ENCODE data around the gene MEGF11. TPM values are rescaled to one million over a fixed set of nuclear protein-coding genes. Genes with fewer than 3 reads are reported as not detected.

MEGF11 gene
- total RNA-seq, 1 donor from 2014 or later, result 0.25 TPM

DNA sequence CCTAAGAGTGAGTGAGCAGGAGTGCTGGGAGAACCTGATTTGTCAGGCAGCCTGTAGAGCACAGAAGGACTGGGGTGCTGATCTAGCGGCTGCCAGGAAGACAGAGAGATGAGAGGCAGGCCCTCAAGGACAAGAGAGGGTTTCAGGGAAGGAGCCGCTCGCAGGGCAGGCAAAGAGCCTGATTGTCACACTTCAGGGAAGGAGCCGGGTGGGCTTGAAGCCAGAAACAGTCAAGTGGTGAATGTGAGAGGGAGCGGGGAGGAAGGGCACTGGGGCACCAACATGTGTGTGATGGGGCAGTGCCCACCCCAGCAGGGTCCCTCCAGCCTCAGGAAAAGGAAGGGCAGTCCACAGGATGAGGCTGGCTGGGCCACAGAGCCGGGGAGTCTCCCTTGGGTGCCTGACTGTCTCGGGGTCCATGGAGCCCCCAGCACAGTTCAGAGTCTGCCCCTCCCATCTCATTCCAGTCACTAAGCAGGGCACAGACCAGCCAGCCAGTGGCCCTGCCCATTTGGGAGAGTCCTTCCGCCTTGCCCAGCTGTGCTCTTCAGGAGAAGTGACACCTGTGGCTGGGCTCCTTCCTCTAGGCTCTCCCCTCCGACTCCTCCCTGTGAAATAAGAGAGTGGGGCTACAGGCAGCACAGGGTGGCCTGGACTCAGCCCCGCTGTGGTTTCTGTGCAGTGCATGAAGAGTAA lies 235.6 kb downstream of the MEGF11 start:
- no peak for DNase-seq (ENCODE audit: extremely low spot score in 2 of 2)
- intact Hi-C loops (cut with DNase I), result no loop called here
- TF ChIP-seq, protein P1, sequence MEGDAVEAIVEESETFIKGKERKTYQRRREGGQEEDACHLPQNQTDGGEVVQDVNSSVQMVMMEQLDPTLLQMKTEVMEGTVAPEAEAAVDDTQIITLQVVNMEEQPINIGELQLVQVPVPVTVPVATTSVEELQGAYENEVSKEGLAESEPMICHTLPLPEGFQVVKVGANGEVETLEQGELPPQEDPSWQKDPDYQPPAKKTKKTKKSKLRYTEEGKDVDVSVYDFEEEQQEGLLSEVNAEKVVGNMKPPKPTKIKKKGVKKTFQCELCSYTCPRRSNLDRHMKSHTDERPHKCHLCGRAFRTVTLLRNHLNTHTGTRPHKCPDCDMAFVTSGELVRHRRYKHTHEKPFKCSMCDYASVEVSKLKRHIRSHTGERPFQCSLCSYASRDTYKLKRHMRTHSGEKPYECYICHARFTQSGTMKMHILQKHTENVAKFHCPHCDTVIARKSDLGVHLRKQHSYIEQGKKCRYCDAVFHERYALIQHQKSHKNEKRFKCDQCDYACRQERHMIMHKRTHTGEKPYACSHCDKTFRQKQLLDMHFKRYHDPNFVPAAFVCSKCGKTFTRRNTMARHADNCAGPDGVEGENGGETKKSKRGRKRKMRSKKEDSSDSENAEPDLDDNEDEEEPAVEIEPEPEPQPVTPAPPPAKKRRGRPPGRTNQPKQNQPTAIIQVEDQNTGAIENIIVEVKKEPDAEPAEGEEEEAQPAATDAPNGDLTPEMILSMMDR (IDR thresholded peaks at IDR 0.05), result no peak
- TF ChIP-seq POLR2AphosphoS5 (IDR thresholded peaks at IDR 0.05; ENCODE audit: insufficient read depth in 1 of 2, low read depth in 1 of 2), result no peak
- TF ChIP-seq POLR2A (IDR thresholded peaks at IDR 0.05), result no peak
- H3K27me3 ChIP-seq, result no peaks in the 10 kb centered on the region
- H3K36me3 ChIP-seq, result no peaks in the 10 kb centered on the region
- no peaks in the 10 kb centered on the region for H3K9me3 ChIP-seq
- H3K27ac ChIP-seq, result no peak overlapping the region
- H3K4me3 ChIP-seq, result no peak overlapping the region
- H3K4me1 ChIP-seq, result no peaks in the 10 kb centered on the region

DNA sequence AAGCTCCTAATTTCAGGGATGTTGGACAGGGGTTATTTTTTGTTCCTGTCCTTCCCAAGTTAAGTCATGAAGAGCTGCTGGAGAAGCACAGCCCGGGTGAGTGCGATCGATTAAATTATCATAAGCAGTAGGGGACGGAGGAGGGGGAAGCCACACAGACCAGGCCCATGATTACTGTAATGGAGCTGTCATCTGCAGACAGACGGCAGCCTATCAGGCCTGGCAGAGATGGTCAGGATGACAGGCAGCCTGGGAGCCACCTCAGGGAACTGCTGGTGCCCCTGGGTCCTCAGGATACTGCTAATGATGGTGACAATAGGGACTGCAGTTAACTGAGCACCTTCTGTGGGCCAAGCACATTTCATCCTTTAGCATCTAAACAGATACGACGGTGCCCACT lies 236.6 kb downstream of the MEGF11 start:
- Histone ChIP-seq H3K9me3 (no peaks in the 10 kb centered on the region), H3K4me3 (no peak overlapping the region), H3K27me3 (no peaks in the 10 kb centered on the region), H3K4me1 (no peaks in the 10 kb centered on the region), H3K27ac (no peak overlapping the region), H3K36me3 (no peaks in the 10 kb centered on the region)
- TF ChIP-seq POLR2A (IDR thresholded peaks at IDR 0.05) (no peak), POLR2AphosphoS5 (IDR thresholded peaks at IDR 0.05; ENCODE audit: insufficient read depth in 1 of 2, low read depth in 1 of 2) (no peak)
- TF ChIP-seq, protein P1 (IDR thresholded peaks at IDR 0.05), result no peak
- intact Hi-C loops (cut with DNase I), result no loop called here
- DNase-seq (ENCODE audit: extremely low spot score in 2 of 2), result no peak

DNA sequence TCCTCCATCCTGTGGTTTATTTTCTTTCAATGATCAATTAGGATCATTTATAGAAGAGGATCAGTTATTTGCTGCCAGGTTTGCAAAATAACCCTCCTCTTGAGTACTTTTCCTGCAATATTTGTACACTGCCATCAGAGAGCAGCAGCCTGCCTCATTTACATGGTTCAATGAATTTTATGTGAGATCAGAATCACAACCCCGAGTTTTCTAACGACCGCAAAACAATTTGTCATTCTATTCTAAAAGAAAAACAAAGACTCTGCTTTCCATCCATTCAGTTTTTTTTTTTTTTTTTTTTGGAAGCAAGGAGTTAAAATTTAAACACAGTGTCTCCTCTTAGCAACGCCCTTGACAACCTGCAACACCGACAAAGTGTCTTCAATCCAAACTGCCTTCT lies 237.4 kb downstream of the MEGF11 start:
- TF ChIP-seq POLR2A (IDR thresholded peaks at IDR 0.05) (no peak), POLR2AphosphoS5 (IDR thresholded peaks at IDR 0.05; ENCODE audit: insufficient read depth in 1 of 2, low read depth in 1 of 2) (no peak)
- TF ChIP-seq, protein P1 (IDR thresholded peaks at IDR 0.05), result no peak
- H3K4me3 ChIP-seq, result no peak overlapping the region
- H3K4me1 ChIP-seq, result no peaks in the 10 kb centered on the region
- intact Hi-C loops (cut with DNase I), result no loop called here
- H3K27ac ChIP-seq, result no peak overlapping the region
- H3K27me3 ChIP-seq, result no peaks in the 10 kb centered on the region
- H3K9me3 ChIP-seq, result no peaks in the 10 kb centered on the region
- no peak for DNase-seq (ENCODE audit: extremely low spot score in 2 of 2)
- H3K36me3 ChIP-seq, result no peaks in the 10 kb centered on the region

DNA sequence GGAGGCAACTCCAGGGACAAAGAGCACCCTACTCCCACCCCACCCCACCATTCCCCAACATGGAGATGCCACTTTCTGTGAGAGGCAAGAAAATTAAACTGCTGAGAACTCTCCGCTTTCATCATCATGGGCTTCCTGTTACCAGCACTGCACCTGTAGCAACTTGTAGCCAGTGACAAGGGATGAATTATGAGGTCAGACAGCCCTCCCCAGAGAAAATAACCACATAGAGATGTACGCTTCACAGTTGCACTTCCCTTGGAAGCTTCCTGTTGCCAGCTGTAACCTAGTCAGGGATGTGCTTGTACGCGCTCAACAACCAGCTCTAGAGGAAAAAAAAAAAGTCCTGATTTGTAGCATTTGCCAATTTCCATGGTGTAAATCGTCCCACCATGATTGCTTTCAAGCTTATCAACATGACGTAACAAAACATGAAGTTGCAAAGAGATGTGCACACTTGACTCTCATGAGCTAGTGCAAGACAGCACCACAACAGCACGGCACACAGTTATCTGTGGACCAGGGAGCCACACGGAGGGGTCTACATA lies 238.8 kb downstream of the MEGF11 start:
- H3K4me3 ChIP-seq, result no peak overlapping the region
- TF ChIP-seq POLR2AphosphoS5 (IDR thresholded peaks at IDR 0.05; ENCODE audit: insufficient read depth in 1 of 2, low read depth in 1 of 2), result no peak
- TF ChIP-seq, protein P1 (IDR thresholded peaks at IDR 0.05), result no peak
- TF ChIP-seq POLR2A (IDR thresholded peaks at IDR 0.05), result no peak
- H3K27me3 ChIP-seq, result no peaks in the 10 kb centered on the region
- H3K4me1 ChIP-seq, result no peaks in the 10 kb centered on the region
- H3K36me3 ChIP-seq, result no peaks in the 10 kb centered on the region
- H3K27ac ChIP-seq, result no peak overlapping the region
- no peaks in the 10 kb centered on the region for H3K9me3 ChIP-seq
- intact Hi-C loops (cut with DNase I), result no loop called here
- no peak for DNase-seq (ENCODE audit: extremely low spot score in 2 of 2)

DNA sequence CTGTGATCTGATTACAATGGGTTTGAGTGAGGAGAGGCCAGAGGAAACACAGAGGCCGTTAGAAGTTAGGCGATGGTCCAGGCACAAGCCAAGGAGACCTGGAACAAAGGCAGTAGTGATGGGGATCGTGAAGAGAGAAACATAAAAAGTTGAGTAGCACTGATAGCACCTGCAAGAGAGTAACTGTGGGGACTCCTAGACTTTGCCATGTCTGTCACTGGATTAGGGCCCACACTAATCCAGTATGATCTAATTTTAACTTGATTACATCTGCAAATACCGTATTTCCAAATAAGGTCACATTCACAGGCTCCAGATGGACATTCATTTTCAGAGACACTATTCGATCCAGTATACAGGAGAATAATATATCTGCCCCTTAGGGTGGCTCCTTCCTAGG lies 239.5 kb downstream of the MEGF11 start:
- Histone ChIP-seq H3K27ac (no peak overlapping the region), H3K36me3 (no peaks in the 10 kb centered on the region), H3K4me1 (no peaks in the 10 kb centered on the region), H3K4me3 (no peak overlapping the region), H3K9me3 (no peaks in the 10 kb centered on the region), H3K27me3 (no peaks in the 10 kb centered on the region)
- intact Hi-C loops (cut with DNase I), result no loop called here
- no peak for DNase-seq (ENCODE audit: extremely low spot score in 2 of 2)
- TF ChIP-seq, protein P1 (IDR thresholded peaks at IDR 0.05), result no peak
- no peak for TF ChIP-seq POLR2A (IDR thresholded peaks at IDR 0.05)
- TF ChIP-seq POLR2AphosphoS5 (IDR thresholded peaks at IDR 0.05; ENCODE audit: insufficient read depth in 1 of 2, low read depth in 1 of 2), result no peak
